ENCODE results near the gene CXCL16.

Gene CXCL16

GRCh38 chr17:4750606-4751005 lies 10.9 kb upstream of the CXCL16 start:
- no peak for DNase-seq

- peak; percentile 45 to 65 for DNase-seq
Measured at GRCh38 chr17:4748686-4749085, 9.0 kb upstream of the CXCL16 start.

GRCh38 chr17:4747847-4748246 lies 8.1 kb upstream of the CXCL16 start:
- peak; percentile 88 to 95 for DNase-seq

GRCh38 chr17:4744999-4745969 lies 5.6 kb upstream of the CXCL16 start:
- DNase-seq, result no peak

- DNase-seq, result no peak
Measured at GRCh38 chr17:4743898-4744297, 4.2 kb upstream of the CXCL16 start.

- DNase-seq, result no peak
Measured at GRCh38 chr17:4743216-4743615, 3.5 kb upstream of the CXCL16 start.

- DNase-seq, result no peak
Measured at GRCh38 chr17:4742629-4743028, 2.9 kb upstream of the CXCL16 start.

- no peak for DNase-seq
Measured at GRCh38 chr17:4742133-4742532, 2.4 kb upstream of the CXCL16 start.

GRCh38 chr17:4741544-4741943 lies 1.8 kb upstream of the CXCL16 start:
- no peak for DNase-seq

GRCh38 chr17:4740584-4740983 lies 856 bp upstream of the CXCL16 start:
- DNase-seq, result no peak

- no peak for DNase-seq
Measured at GRCh38 chr17:4740025-4740351, 260 bp upstream of the CXCL16 start.

GRCh38 chr17:4738136-4739121 lies 1.3 kb downstream of the CXCL16 start:
- DNase-seq, result peak; percentile 24 to 27

- DNase-seq, result peak; percentile 85 to 94
Measured at GRCh38 chr17:4735876-4736651, 3.7 kb downstream of the CXCL16 start.

GRCh38 chr17:4734857-4735475 lies 4.8 kb downstream of the CXCL16 start:
- no peak for DNase-seq

GRCh38 chr17:4733073-4733531 lies 6.6 kb downstream of the CXCL16 start:
- DNase-seq, result peak; percentile 85 to 91

GRCh38 chr17:4728124-4728523 lies 11.6 kb downstream of the CXCL16 start:
- peak; percentile 46 to 84 for DNase-seq

- DNase-seq, result peak; percentile 86 to 94
Measured at GRCh38 chr17:4725646-4726310, 13.9 kb downstream of the CXCL16 start.

- peak in 1 of 2 donors; percentile 34 for DNase-seq
Measured at GRCh38 chr17:4724650-4725049, 15.1 kb downstream of the CXCL16 start.

- no peak for DNase-seq
Measured at GRCh38 chr17:4722678-4723240, 17.0 kb downstream of the CXCL16 start.

- DNase-seq, result no peak
Measured at GRCh38 chr17:4721203-4722135, 18.3 kb downstream of the CXCL16 start.
